Measurements from ENCODE around the gene GLI2.
A peak's percentile ranks its signal among the peaks of the same experiment; 100 is the strongest.

GRCh38 chr2:120686511-120687168 lies 49.0 kb upstream of the GLI2 start:
- TF ChIP-seq EZH2 (IDR thresholded peaks at IDR 0.05; ENCODE audit: insufficient read depth, low read length) (no peak), CTCF (IDR thresholded peaks at IDR 0.05; ENCODE audit: insufficient read depth, low read depth, low read length) (peak; percentile 27)

Measured in astrocyte (in vitro differentiated cells and primary cell).